Stomach (tissue), 4 donors: ENCODE data around the gene CAP1.

Experiments used
- POLR2A ChIP-seq, 4 donors: fragments of 450-650 bp; IDR thresholded peaks; one replicate each; pipeline ENCODE4 v1.6.1; 2016; ENCODE audit warnings: antibody characterized with exemption in 4 of 4, control low read depth in 2 of 4, mild to moderate bottlenecking in 1 of 4, moderate library complexity in 1 of 4
- POLR2AphosphoS5 ChIP-seq, 3 donors: sonication (generic); formaldehyde crosslinking; IDR thresholded peaks; one replicate each; pipeline ENCODE4 v1.6.1; 2016; ENCODE audit warnings: antibody characterized with exemption in 3 of 3
- TF ChIP-seq, protein P1 (sequence below), 7 experiments: fragments of 450-650 bp in 4 of 7; fragments of 200-600 bp in 3 of 7; sonication (generic) in 3 of 7; IDR thresholded peaks; one replicate each; pipeline ENCODE4 v1.5.1; 2016 to 2019; ENCODE audit warnings: antibody characterized with exemption in 7 of 7, control low read depth in 2 of 7, mild to moderate bottlenecking in 1 of 7

DNA sequence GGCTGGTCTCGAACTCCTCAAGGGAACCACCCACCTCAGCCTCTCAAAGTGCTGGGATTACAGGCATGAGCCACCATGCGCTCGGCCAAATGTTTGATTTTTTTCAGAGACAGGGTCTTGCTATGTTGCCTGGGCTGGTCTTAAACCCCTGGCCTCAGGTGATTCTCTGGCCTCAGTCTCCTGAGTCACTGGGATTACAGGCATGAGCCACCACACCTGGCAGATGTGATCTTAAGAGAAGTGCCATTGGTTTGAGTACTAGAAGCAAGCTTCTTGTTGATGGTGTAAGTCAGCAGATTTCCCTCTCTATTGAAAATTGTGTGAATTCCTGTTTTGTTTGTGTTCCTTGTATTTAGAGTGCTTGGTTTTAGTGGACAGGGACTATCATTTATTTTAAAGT lies 5.2 kb downstream of the CAP1 start:
- TF ChIP-seq POLR2A (IDR thresholded peaks at IDR 0.05) (no peak), POLR2AphosphoS5 (IDR thresholded peaks at IDR 0.05) (no peak)
- TF ChIP-seq, protein P1, sequence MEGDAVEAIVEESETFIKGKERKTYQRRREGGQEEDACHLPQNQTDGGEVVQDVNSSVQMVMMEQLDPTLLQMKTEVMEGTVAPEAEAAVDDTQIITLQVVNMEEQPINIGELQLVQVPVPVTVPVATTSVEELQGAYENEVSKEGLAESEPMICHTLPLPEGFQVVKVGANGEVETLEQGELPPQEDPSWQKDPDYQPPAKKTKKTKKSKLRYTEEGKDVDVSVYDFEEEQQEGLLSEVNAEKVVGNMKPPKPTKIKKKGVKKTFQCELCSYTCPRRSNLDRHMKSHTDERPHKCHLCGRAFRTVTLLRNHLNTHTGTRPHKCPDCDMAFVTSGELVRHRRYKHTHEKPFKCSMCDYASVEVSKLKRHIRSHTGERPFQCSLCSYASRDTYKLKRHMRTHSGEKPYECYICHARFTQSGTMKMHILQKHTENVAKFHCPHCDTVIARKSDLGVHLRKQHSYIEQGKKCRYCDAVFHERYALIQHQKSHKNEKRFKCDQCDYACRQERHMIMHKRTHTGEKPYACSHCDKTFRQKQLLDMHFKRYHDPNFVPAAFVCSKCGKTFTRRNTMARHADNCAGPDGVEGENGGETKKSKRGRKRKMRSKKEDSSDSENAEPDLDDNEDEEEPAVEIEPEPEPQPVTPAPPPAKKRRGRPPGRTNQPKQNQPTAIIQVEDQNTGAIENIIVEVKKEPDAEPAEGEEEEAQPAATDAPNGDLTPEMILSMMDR (IDR thresholded peaks at IDR 0.05) = no peak
